ENCODE data around the gene TTC23L.

The TTC23L gene

GRCh38 chr5:34833090-34833489, 5.9 kb upstream of the TTC23L start:
- DNase-seq (ENCODE audit: low spot score): no peak

GRCh38 chr5:34833976-34834793, 4.8 kb upstream of the TTC23L start:
- no peak for DNase-seq (ENCODE audit: low spot score)

GRCh38 chr5:34834794-34835089, 4.2 kb upstream of the TTC23L start:
- no peak for DNase-seq (ENCODE audit: low spot score)

- DNase-seq (ENCODE audit: low spot score): no peak
Measured at GRCh38 chr5:34835664-34836063, 3.3 kb upstream of the TTC23L start.

GRCh38 chr5:34841816-34842215, 2.9 kb downstream of the TTC23L start:
- no peak for DNase-seq (ENCODE audit: low spot score)

GRCh38 chr5:34842554-34842953, 3.6 kb downstream of the TTC23L start:
- no peak for DNase-seq (ENCODE audit: low spot score)

- no peak for DNase-seq (ENCODE audit: low spot score)
Measured at GRCh38 chr5:34843497-34843896, 4.5 kb downstream of the TTC23L start.

GRCh38 chr5:34844106-34844505, 5.1 kb downstream of the TTC23L start:
- DNase-seq (ENCODE audit: low spot score): no peak

- DNase-seq (ENCODE audit: low spot score): no peak
Measured at GRCh38 chr5:34844999-34845398, 6.0 kb downstream of the TTC23L start.

GRCh38 chr5:34847056-34847455, 8.1 kb downstream of the TTC23L start:
- DNase-seq (ENCODE audit: low spot score): no peak

- DNase-seq (ENCODE audit: low spot score): no peak
Measured at GRCh38 chr5:34847552-34847951, 8.6 kb downstream of the TTC23L start.

- DNase-seq (ENCODE audit: low spot score): no peak
Measured at GRCh38 chr5:34848230-34848629, 9.3 kb downstream of the TTC23L start.

GRCh38 chr5:34849253-34849652, 10.3 kb downstream of the TTC23L start:
- DNase-seq (ENCODE audit: low spot score): no peak

GRCh38 chr5:34854459-34855174, 15.7 kb downstream of the TTC23L start:
- no peak for DNase-seq (ENCODE audit: low spot score)

GRCh38 chr5:34857161-34857560, 18.2 kb downstream of the TTC23L start:
- no peak for DNase-seq (ENCODE audit: low spot score)

GRCh38 chr5:34857894-34858293, 18.9 kb downstream of the TTC23L start:
- DNase-seq (ENCODE audit: low spot score): no peak

- DNase-seq (ENCODE audit: low spot score): no peak
Measured at GRCh38 chr5:34858790-34859189, 19.8 kb downstream of the TTC23L start.

- no peak for DNase-seq (ENCODE audit: low spot score)
Measured at GRCh38 chr5:34859253-34859652, 20.3 kb downstream of the TTC23L start.

- DNase-seq (ENCODE audit: low spot score): no peak
Measured at GRCh38 chr5:34863946-34864345, 25.0 kb downstream of the TTC23L start.

GRCh38 chr5:34865091-34865490, 26.1 kb downstream of the TTC23L start:
- no peak for DNase-seq (ENCODE audit: low spot score)

GRCh38 chr5:34866989-34867471, 28.1 kb downstream of the TTC23L start:
- DNase-seq (ENCODE audit: low spot score): no peak

- DNase-seq (ENCODE audit: low spot score): no peak
Measured at GRCh38 chr5:34867660-34868059, 28.7 kb downstream of the TTC23L start.

- no peak for DNase-seq (ENCODE audit: low spot score)
Measured at GRCh38 chr5:34868791-34869190, 29.8 kb downstream of the TTC23L start.

GRCh38 chr5:34869256-34869655, 30.3 kb downstream of the TTC23L start:
- no peak for DNase-seq (ENCODE audit: low spot score)
